HS-27A (cell line): ENCODE measurements around the gene SH3GL1.
"Not testable (repeated sequence)": the region's sequence is repeated elsewhere in the genome, so short reads cannot be mapped to it uniquely, and the experiment has no call there.

Experiments
- DNase-seq: peaks from one replicate; pipeline ENCODE4 v3.0.0-alpha.2; 2012; ENCODE audit warnings: low read depth, missing footprints

Gene SH3GL1

GRCh38 chr19:4362831-4363545 is 37.4 kb downstream of the SH3GL1 start:
- no peak for DNase-seq

- DNase-seq: no peak
Observed at GRCh38 chr19:4362101-4362828, 38.1 kb downstream of the SH3GL1 start.

- DNase-seq: no peak
Observed at GRCh38 chr19:4361152-4362046, 38.9 kb downstream of the SH3GL1 start.

GRCh38 chr19:4360641-4361151 is 39.7 kb downstream of the SH3GL1 start:
- DNase-seq: no peak

- DNase-seq: no peak
Observed at GRCh38 chr19:4360081-4360569, 40.2 kb downstream of the SH3GL1 start.

- DNase-seq: no peak
Observed at GRCh38 chr19:4359627-4360000, 40.7 kb downstream of the SH3GL1 start.

GRCh38 chr19:4358709-4359626 is 41.4 kb downstream of the SH3GL1 start:
- DNase-seq: no peak

- DNase-seq: no peak
Observed at GRCh38 chr19:4357921-4358326, 42.4 kb downstream of the SH3GL1 start.

GRCh38 chr19:4357095-4357797 is 43.1 kb downstream of the SH3GL1 start:
- DNase-seq: no peak

GRCh38 chr19:4354897-4355296 is 45.5 kb downstream of the SH3GL1 start:
- no peak for DNase-seq

- DNase-seq: no peak
Observed at GRCh38 chr19:4354282-4354681, 46.1 kb downstream of the SH3GL1 start.

- no peak for DNase-seq
Observed at GRCh38 chr19:4352701-4353121, 47.6 kb downstream of the SH3GL1 start.

- no peak for DNase-seq
Observed at GRCh38 chr19:4350726-4351125, 49.6 kb downstream of the SH3GL1 start.

- no peak for DNase-seq
Observed at GRCh38 chr19:4350111-4350510, 50.2 kb downstream of the SH3GL1 start.

- DNase-seq: not testable (repeated sequence)
Observed at GRCh38 chr19:4349225-4349624, 51.1 kb downstream of the SH3GL1 start.

GRCh38 chr19:4347521-4347920 is 52.8 kb downstream of the SH3GL1 start:
- DNase-seq: no peak

GRCh38 chr19:4346020-4346383 is 54.3 kb downstream of the SH3GL1 start:
- no peak for DNase-seq

GRCh38 chr19:4345342-4346019 is 54.9 kb downstream of the SH3GL1 start:
- DNase-seq: no peak

- no peak for DNase-seq
Observed at GRCh38 chr19:4343370-4344307, 56.7 kb downstream of the SH3GL1 start, which contains the start of gene MPND. Gene MPND, plus strand, starts transcription at chr19:4343562. Its CDS starts 32 bp downstream, at chr19:4343594.
